HepG2 (cell line): ENCODE data around the gene GJD3. TPM values are rescaled to one million over a fixed set of nuclear protein-coding genes. Genes with fewer than 3 reads are reported as not detected.

Source experiments
- ATAC-seq: fragments of 200-7000 bp; cut with Tn5 transposase; 3 replicates; pipeline ENCODE4 v1.9.1; 2020; ENCODE audit warnings: mild to moderate bottlenecking, moderate library complexity
- Bru-seq: library from RNA; stranded (reverse); fragments of 400-500 nt; gene quantifications from one replicate; lab custom pipeline; 2021; lab: Mats Ljungman, UMichigan
- BruChase-seq, 2 experiments: library from RNA; stranded (reverse); fragments of 400-500 nt; gene quantifications; one replicate each; lab custom pipeline; 2021; lab: Mats Ljungman, UMichigan
- BruUV-seq: library from RNA; stranded (reverse); fragments of 400-500 nt; replicated peaks from 2 replicates; lab custom pipeline; 2021; lab: Mats Ljungman, UMichigan
- CTCF ChIA-PET: fragments of 300-600 bp; formaldehyde crosslinking; extraction: SDS; loops from one replicate; lab custom pipeline; 2021; ENCODE audit warnings: low total read pairs, inconsistent platforms, low intra/inter-chr PET ratio; lab: Yijun Ruan, JAX
- POLR2A ChIA-PET: fragments of 350-600 bp; sonication (Branson Sonifier 250); formaldehyde crosslinking; loops from one replicate; lab custom pipeline; 2020; ENCODE audit warnings: antibody characterized with exemption, inconsistent platforms; lab: Yijun Ruan, JAX
- DNase-seq: peaks from one replicate; pipeline ENCODE4 v3.0.0-alpha.2; 2015; ENCODE audit warnings: low spot score
- FAIRE-seq: peaks from 3 replicates; lab custom pipeline; 2011; peaks lifted over from hg19 to GRCh38; lab: Jason Lieb, UNC
- H2AFZ ChIP-seq: one replicate; pipeline ENCODE4 v1.6.1; 2011; ENCODE audit warnings: low read length, inconsistent platforms
- H3K27ac ChIP-seq: fragments of 300-600 bp; 3 replicates; pipeline ENCODE4 v1.8.0; 2011; ENCODE audit warnings: mixed run types, mild to moderate bottlenecking, mixed read lengths, low read length, inconsistent platforms; ENCODE audit not compliant: insufficient read depth; ENCODE audit errors: extremely low read length
- H3K27me3 ChIP-seq, 2 experiments: fragments of 200-600 bp in 1 of 2; 2 replicates in 1 of 2; 3 replicates in 1 of 2; pipeline versions ENCODE4 v1.6.0 to v1.8.0; 2011; ENCODE audit warnings: low read length in 2 of 2, mild to moderate bottlenecking in 2 of 2, moderate library complexity in 2 of 2, inconsistent platforms in 1 of 2; ENCODE audit not compliant: insufficient read depth in 2 of 2, control insufficient read depth in 1 of 2
- H3K36me3 ChIP-seq, 2 experiments: fragments of 200-600 bp in 1 of 2; replicated peaks in 1 of 2; 2 replicates in 1 of 2; 3 replicates in 1 of 2; pipeline versions ENCODE4 v1.5.1 to v1.8.0; 2011; ENCODE audit warnings: low read length in 2 of 2, inconsistent platforms in 1 of 2; ENCODE audit not compliant: insufficient read depth in 2 of 2, control insufficient read depth in 1 of 2
- H3K4me1 ChIP-seq: 2 replicates; pipeline ENCODE4 v1.5.1; 2012; ENCODE audit warnings: low read length, inconsistent platforms; ENCODE audit not compliant: insufficient read depth
- H3K4me2 ChIP-seq: 2 replicates; pipeline ENCODE4 v1.6.0; 2011; ENCODE audit warnings: low read depth, low read length, inconsistent platforms
- H3K4me3 ChIP-seq, 3 experiments: fragments of 200-600 bp in 1 of 3; sonication (generic), shearing (Covaris generic) in 1 of 3; replicated peaks in 1 of 3; 2 replicates each; pipeline ENCODE4 v1.5.1; 2011 to 2016; ENCODE audit warnings: low read length in 3 of 3, inconsistent platforms in 2 of 3, low read depth in 2 of 3, mild to moderate bottlenecking in 2 of 3, control low read depth in 1 of 3, mixed read lengths in 1 of 3; ENCODE audit not compliant: insufficient read depth in 1 of 3
- H3K79me2 ChIP-seq: one replicate; pipeline ENCODE4 v1.6.1; 2011; ENCODE audit warnings: low read length, inconsistent platforms; ENCODE audit not compliant: insufficient read depth
- H3K9ac ChIP-seq: 2 replicates; pipeline ENCODE4 v1.6.0; 2011; ENCODE audit warnings: mild to moderate bottlenecking, low read depth, low read length, inconsistent platforms; ENCODE audit not compliant: insufficient read depth
- H3K9me3 ChIP-seq: 2 replicates; pipeline ENCODE4 v1.5.1; 2012; ENCODE audit warnings: mild to moderate bottlenecking, low read length
- H4K20me1 ChIP-seq: 2 replicates; pipeline ENCODE4 v1.6.0; 2011; ENCODE audit warnings: inconsistent platforms, mild to moderate bottlenecking, low read length, moderate library complexity; ENCODE audit not compliant: insufficient read depth
- ZBTB44 ChIP-seq: sonication (generic); formaldehyde crosslinking; IDR thresholded peaks from 2 replicates; pipeline ENCODE4 v1.4.0; 2020; ENCODE audit warnings: missing genetic modification reagents
- ZFP91 ChIP-seq: sonication (generic); formaldehyde crosslinking; IDR thresholded peaks from 2 replicates; pipeline ENCODE4 v1.9.0; 2022; ENCODE audit warnings: missing genetic modification reagents, mild to moderate bottlenecking, borderline replicate concordance
- ZNF550 ChIP-seq: sonication (generic); formaldehyde crosslinking; IDR thresholded peaks from 2 replicates; pipeline ENCODE4 v1.4.0; 2020; ENCODE audit warnings: mild to moderate bottlenecking, missing genetic modification reagents, borderline replicate concordance
- ZNF619 ChIP-seq: sonication (generic); formaldehyde crosslinking; IDR thresholded peaks from 2 replicates; pipeline ENCODE4 v1.4.0; 2020; ENCODE audit warnings: mild to moderate bottlenecking, missing genetic modification reagents
- WGBS: methylation state at CpG from one replicate; pipeline ENCODE4 v1.1.6; 2017; ENCODE audit warnings: low lambda C conversion rate; 5-methylcytosine and 5-hydroxymethylcytosine counted together
- in situ Hi-C: cut with HindIII; loops from 2 replicates; pipeline ENCODE4 v1.10.0; 2017; ENCODE audit warnings: low pct_unique_long_range_greater_than_20kb; ENCODE audit not compliant: extremely low pct_ligation_motif_present
- intact Hi-C: fragments of 100-400 bp; cut with micrococcal nuclease; formaldehyde crosslinking; loops from one replicate; pipeline ENCODE4 v1.10.0; 2022; ENCODE audit not compliant: unreplicated experiment
- long read RNA-seq, 2 experiments: library from RNA in 1 of 2; library from polyadenylated mRNA in 1 of 2; stranded (forward) in 1 of 2; unstranded in 1 of 2; transcript quantifications; one replicate each; pipeline ENCODE4 v2.0.0, GENCODE V29; 2019 to 2022
- polyA minus RNA-seq, 3 experiments: library from RNA; depleted of rRNA, polyadenylated mRNA; stranded (reverse); fragments of >200 nt; gene quantifications; 2 replicates each; pipeline ENCODE4 v1.2.3, GENCODE V29; 2011; ENCODE audit warnings: low replicate concordance in 1 of 3
- polyA plus RNA-seq, 8 experiments: library from polyadenylated mRNA; depleted of rRNA in 3 of 8; stranded (reverse) in 7 of 8; unstranded in 1 of 8; fragments of >200 nt; fragmentation: Illumina TruSeq in 4 of 8; extraction: Trizol in 4 of 8; gene quantifications; 2 replicates each; pipeline versions ENCODE4 v1.2.1 to v1.2.3, GENCODE V29; 2011 to 2016; ENCODE audit warnings: low read depth in 4 of 8, missing spikeins in 1 of 8, mixed read lengths in 1 of 8; ENCODE audit not compliant: insufficient read depth in 1 of 8
- total RNA-seq, 5 experiments: library from RNA; depleted of rRNA; stranded (reverse); fragments of >200 nt; fragmentation: Illumina TruSeq; extraction: Trizol; gene quantifications; 2 replicates each; pipeline ENCODE4 v1.2.3, GENCODE V29; 2016; ENCODE audit warnings: low read depth in 1 of 5

GJD3 gene
- total RNA-seq (2016; rRNA removed; fragmentation: Illumina TruSeq; extraction: Trizol) = not detected in 2 replicates
- total RNA-seq (2016; cell fraction: cytosol; rRNA removed; fragmentation: Illumina TruSeq; extraction: Trizol; ENCODE audit: low read depth) = not detected in 2 replicates
- not detected in 2 replicates for total RNA-seq (2016; cell fraction: insoluble cytoplasmic fraction; rRNA removed; fragmentation: Illumina TruSeq; extraction: Trizol)
- not detected in 2 replicates for total RNA-seq (2016; cell fraction: membrane; rRNA removed; fragmentation: Illumina TruSeq; extraction: Trizol)
- not detected in 2 replicates for total RNA-seq (2016; cell fraction: nucleus; rRNA removed; fragmentation: Illumina TruSeq; extraction: Trizol)
- polyA plus RNA-seq (2011; rRNA removed) = not detected in 2 replicates
- not detected in 2 replicates for polyA plus RNA-seq (2011; cell fraction: cytosol; rRNA removed)
- polyA plus RNA-seq (2011; cell fraction: nucleus; rRNA removed) = not detected in 2 replicates
- not detected in 2 replicates for polyA plus RNA-seq (2012)
- not detected in 2 replicates for polyA plus RNA-seq (2016; cell fraction: cytosol; fragmentation: Illumina TruSeq; extraction: Trizol; ENCODE audit: low read depth)
- not detected in 2 replicates for polyA plus RNA-seq (2016; cell fraction: insoluble cytoplasmic fraction; fragmentation: Illumina TruSeq; extraction: Trizol; ENCODE audit: low read depth)
- polyA plus RNA-seq (2016; cell fraction: membrane; fragmentation: Illumina TruSeq; extraction: Trizol; ENCODE audit: low read depth) = not detected in 2 replicates
- polyA plus RNA-seq (2016; cell fraction: nucleus; fragmentation: Illumina TruSeq; extraction: Trizol; ENCODE audit: insufficient read depth, low read depth) = not detected in 2 replicates
- polyA minus RNA-seq (2011; rRNA and poly(A)+ RNA removed; ENCODE audit: low replicate concordance) = not detected in 2 replicates
- not detected in 2 replicates for polyA minus RNA-seq (2011; cell fraction: cytosol; rRNA and poly(A)+ RNA removed)
- not detected in 2 replicates for polyA minus RNA-seq (2011; cell fraction: nucleus; rRNA and poly(A)+ RNA removed)
- Bru-seq, nascent RNA = not detected
- BruChase-seq, experiment 1, labeled RNA remaining after a 6-hour chase = percentile 23 among the genes with signal in this experiment
- not detected for BruChase-seq, experiment 2, labeled RNA remaining after a 2-hour chase
- long read RNA-seq, experiment 1 = 0 reads
- long read RNA-seq, experiment 2 = 0 reads

- no peak within 1 kb of the TSS for H2AFZ ChIP-seq
- TF ChIP-seq ZFP91 (CRISPR knock-in tag) (peak; percentile 72; the same call in 1 of the 2 replicates), ZBTB44 (CRISPR knock-in tag) (no peak), ZNF550 (CRISPR knock-in tag) (0 out of 2 replicates have a peak, but pooled peaks have one; percentile 38), ZNF619 (CRISPR knock-in tag) (0 out of 2 replicates have a peak, but pooled peaks have one; percentile 30)
- DNase-seq (no peak), ATAC-seq (no peak), FAIRE-seq (no peak)
- peak within 1 kb of the TSS in 1 of 3 experiments; percentile 67; a peak in 3 of 6 replicates for H3K4me3 ChIP-seq
- ChIA-PET POLR2A (interaction anchor here (0.5 to 1.8 kb wide), 3 partner anchors 56 to 319 kb away, joined by 3 to 11 read pairs (median 3); partner anchors contain the start of gene RARA), CTCF (no interaction called here)
- BruUV-seq = no TSS peak
- H3K9me3 ChIP-seq = no peaks in the 10 kb centered on the region
- intact Hi-C loops (no loop called here), in situ Hi-C loops (loop anchor here (5.0 kb wide), 1 partner anchor 168 kb away; no protein-coding TSS in a partner anchor)
- peak within 1 kb of the TSS; percentile 69; the same call in 1 of the 2 replicates for H3K4me2 ChIP-seq
- no peak within 1 kb of the TSS for H3K9ac ChIP-seq
- H3K27me3 ChIP-seq = peaks cover 0 to 11% of the 10 kb centered on the region in 2 experiments; a peak in 2 of 5 replicates
- no peaks in the 10 kb centered on the region for H4K20me1 ChIP-seq
- WGBS = 96% methylated on average over 22 of the region's 22 CpGs
- H3K79me2 ChIP-seq = no peaks in the 10 kb centered on the region
- no peaks in the 10 kb centered on the region for H3K36me3 ChIP-seq
- H3K4me1 ChIP-seq = peaks cover 31% of the 10 kb centered on the region
- H3K27ac ChIP-seq = no peak within 1 kb of the TSS
Measured at GRCh38 chr17:40364121-40364861, at the start of gene GJD3. TSS of gene GJD3 (minus strand) at chr17:40364737. CDS start at chr17:40363815, 922 bp downstream.
